GM23248 (cell line): ENCODE measurements around the gene ZNF768.
"Not testable (repeated sequence)": the region's sequence is repeated elsewhere in the genome, so short reads cannot be mapped to it uniquely, and the experiment has no call there.

Source experiments
- EZH2 ChIP-seq: fragments of 200-600 bp; sonication (generic); IDR thresholded peaks from 2 replicates; pipeline ENCODE4 v1.6.1; 2018; ENCODE audit warnings: antibody characterized with exemption, mild to moderate bottlenecking; ENCODE audit not compliant: insufficient read depth, poor library complexity, severe bottlenecking
- EZH2phosphoT487 ChIP-seq: fragments of 200-600 bp; sonication (generic); IDR thresholded peaks from 2 replicates; pipeline ENCODE4 v1.6.1; 2018; ENCODE audit warnings: antibody characterized with exemption, moderate library complexity, mild to moderate bottlenecking, low read depth; ENCODE audit not compliant: insufficient read depth

- not testable (repeated sequence) for TF ChIP-seq EZH2, EZH2phosphoT487
Measured at GRCh38 chr16:30539986-30540526, 13.7 kb upstream of the ZNF768 start.
